ENCODE measurements around the gene PSMB10. TPM values are rescaled to one million over a fixed set of nuclear protein-coding genes. Genes with fewer than 3 reads are reported as not detected.

PSMB10 gene
- total and polyA plus RNA-seq, 2 donors (not counting 3 experiments of a cell fraction or from before 2014, with no cell fraction given), result 40.8 to 54.7 TPM

- TF ChIP-seq CTCF (IDR thresholded peaks at IDR 0.05; ENCODE audit: extremely low read depth in 1 of 2, insufficient read depth in 1 of 2, low read depth in 1 of 2, low read length in 2 of 2) (no peak), MYC (IDR thresholded peaks at IDR 0.05; ENCODE audit: low read depth, low read length) (no peak), MAX (IDR thresholded peaks at IDR 0.05; ENCODE audit: insufficient read depth, insufficient read length) (no peak), GATA2 (IDR thresholded peaks at IDR 0.05; ENCODE audit: insufficient read depth, insufficient read length, low read depth, low read length) (no peak), POLR2A (IDR thresholded peaks at IDR 0.05; ENCODE audit: low read depth, low read length) (no peak), EZH2 (IDR thresholded peaks at IDR 0.05; ENCODE audit: borderline replicate concordance, low read depth, low read length, severe bottlenecking) (no peak), JUN (IDR thresholded peaks at IDR 0.05; ENCODE audit: borderline replicate concordance, insufficient read depth, insufficient read length, low read depth) (no peak), FOS (IDR thresholded peaks at IDR 0.05; ENCODE audit: borderline replicate concordance, insufficient read depth, low read length) (no peak), POLR2AphosphoS5 (IDR thresholded peaks at IDR 0.05; ENCODE audit: insufficient read depth, low read depth, low read length) (no peak)
- intact Hi-C loops (cut with micrococcal nuclease), result no loop called here
- Histone ChIP-seq H3K79me2 (ENCODE audit: control insufficient read depth, insufficient read depth, low read length) (no peaks in the 10 kb centered on the region), H3K4me3 (replicated peaks in 1 of 3; ENCODE audit: insufficient read depth in 1 of 3, low read depth in 1 of 3, low read length in 3 of 3) (no peak overlapping the region), H3K4me1 (ENCODE audit: control insufficient read depth, extremely low read depth, insufficient read depth, low read length) (no peaks in the 10 kb centered on the region), H3K4me2 (ENCODE audit: insufficient read depth, low read length) (no peak overlapping the region), H2AFZ (ENCODE audit: low read depth, low read length) (no peak overlapping the region), H3K27me3 (ENCODE audit: control insufficient read depth in 2 of 2, insufficient read depth in 2 of 2, low read length in 2 of 2) (no peaks in the 10 kb centered on the region), H3K9me3 (replicated peaks; ENCODE audit: control insufficient read depth, insufficient read depth, low read length) (no peaks in the 10 kb centered on the region), H3K9ac (replicated peaks; ENCODE audit: extremely low read depth, insufficient read depth, low read length) (no peak overlapping the region), H3K36me3 (ENCODE audit: control insufficient read depth in 2 of 2, extremely low read depth in 1 of 2, insufficient read depth in 2 of 2, low read length in 2 of 2) (peaks cover 25 to 77% of the 10 kb centered on the region in 2 experiments), H4K20me1 (replicated peaks; ENCODE audit: control insufficient read depth, extremely low read depth, insufficient read depth, low read length) (no peaks in the 10 kb centered on the region), H3K9me1 (replicated peaks; ENCODE audit: control insufficient read depth, extremely low read depth, insufficient read depth, low read length) (no peaks in the 10 kb centered on the region), H3K27ac (ENCODE audit: insufficient read depth, low read depth, low read length) (no peak overlapping the region)
- dilution Hi-C loops (cut with MboI; ENCODE audit: extremely low pct_ligation_motif_present, low sequenced_read_pairs), result no loop called here
- DNase-seq (ENCODE audit: low read depth, low spot score) (no peak), FAIRE-seq (no peak)
- ChIA-PET CTCF (interaction anchor here (1.3 to 1.4 kb wide), 2 partner anchors 61 to 128 kb away, joined by 3 to 5 read pairs; no protein-coding TSS in a partner anchor), POLR2A (no interaction called here)
- BruUV-seq (replicated peaks), result no TSS peak
These were observed 8.2 kb upstream of the PSMB10 start for GRCh38 chr16:67944690-67945391.

Data from endothelial cell of umbilical vein (primary cell).